HPDE6-E6E7 (cell line): ENCODE results near the gene WNT7A.
A peak's percentile ranks its signal among the peaks of the same experiment; 100 is the strongest.

Experiments used
- DNase-seq: peaks from one replicate; pipeline ENCODE4 v3.0.0; 2011; ENCODE audit warnings: missing footprints; ENCODE audit errors: extremely low spot score

WNT7A gene

GRCh38 chr3:13884851-13885703 lies 5.2 kb upstream of the WNT7A start:
- DNase-seq: peak; percentile 11

- DNase-seq: no peak
Measured at GRCh38 chr3:13883681-13884080, 3.8 kb upstream of the WNT7A start.

- DNase-seq: no peak
Measured at GRCh38 chr3:13882876-13883275, 3.0 kb upstream of the WNT7A start.

- DNase-seq: no peak
Measured at GRCh38 chr3:13881536-13882410, 1.9 kb upstream of the WNT7A start.

- DNase-seq: no peak
Measured at GRCh38 chr3:13880811-13881156, 913 bp upstream of the WNT7A start.

- no peak for DNase-seq
Measured at GRCh38 chr3:13879102-13879945, 547 bp downstream of the WNT7A start.

GRCh38 chr3:13878281-13879101 lies 1.4 kb downstream of the WNT7A start:
- DNase-seq: no peak

GRCh38 chr3:13877911-13878280 lies 2.0 kb downstream of the WNT7A start:
- DNase-seq: no peak

- DNase-seq: no peak
Measured at GRCh38 chr3:13876451-13877100, 3.3 kb downstream of the WNT7A start.

GRCh38 chr3:13874891-13875290 lies 5.0 kb downstream of the WNT7A start:
- DNase-seq: no peak

GRCh38 chr3:13873818-13874217 lies 6.1 kb downstream of the WNT7A start:
- DNase-seq: no peak

GRCh38 chr3:13872451-13872850 lies 7.4 kb downstream of the WNT7A start:
- no peak for DNase-seq

- no peak for DNase-seq
Measured at GRCh38 chr3:13871791-13872190, 8.1 kb downstream of the WNT7A start.

GRCh38 chr3:13870902-13871301 lies 9.0 kb downstream of the WNT7A start:
- no peak for DNase-seq

GRCh38 chr3:13869761-13870343 lies 10.0 kb downstream of the WNT7A start:
- DNase-seq: no peak

- DNase-seq: no peak
Measured at GRCh38 chr3:13868844-13869724, 10.8 kb downstream of the WNT7A start.

- DNase-seq: no peak
Measured at GRCh38 chr3:13867732-13868131, 12.1 kb downstream of the WNT7A start.

GRCh38 chr3:13866041-13866965 lies 13.6 kb downstream of the WNT7A start:
- no peak for DNase-seq
